Prostate gland (tissue), 2 donors: ENCODE data around the gene MEX3D. TPM values are rescaled to one million over a fixed set of nuclear protein-coding genes. Genes with fewer than 3 reads are reported as not detected.

Experiments used
- DNase-seq: peaks from one replicate; pipeline ENCODE4 v3.0.0-alpha.2; 2019; ENCODE audit warnings: low spot score
- H3K27ac ChIP-seq, 2 donors: fragments of 200-600 bp; sonication (generic); 2 replicates each; pipeline ENCODE4 v1.5.1; 2017 to 2019
- H3K27me3 ChIP-seq: fragments of 200-600 bp; sonication (generic); replicated peaks from 2 replicates; pipeline ENCODE4 v1.5.1; 2019; ENCODE audit not compliant: insufficient read depth
- H3K36me3 ChIP-seq, 2 donors: fragments of 200-600 bp; sonication (generic); 1 replicate in 1 of 2; 2 replicates in 1 of 2; pipeline versions ENCODE4 v1.5.1 to v1.8.1; 2017 to 2019
- H3K4me1 ChIP-seq: fragments of 200-600 bp; sonication (generic); replicated peaks from 2 replicates; pipeline ENCODE4 v1.5.1; 2019
- H3K4me3 ChIP-seq, 2 donors: fragments of 200-600 bp; sonication (generic); 2 replicates each; pipeline ENCODE4 v1.5.1; 2017 to 2019
- H3K9me3 ChIP-seq: fragments of 200-600 bp; sonication (generic); 2 replicates; pipeline ENCODE4 v1.5.1; 2017
- POLR2A ChIP-seq: fragments of 450-650 bp; IDR thresholded peaks from one replicate; pipeline ENCODE4 v1.6.1; 2016; ENCODE audit warnings: antibody characterized with exemption, mild to moderate bottlenecking
- POLR2AphosphoS5 ChIP-seq: sonication (generic); formaldehyde crosslinking; IDR thresholded peaks from one replicate; pipeline ENCODE4 v1.6.1; 2017; ENCODE audit warnings: antibody characterized with exemption
- WGBS: methylation state at CpG from one replicate; pipeline ENCODE4 v1.1.5; 2018; 5-methylcytosine and 5-hydroxymethylcytosine counted together
- intact Hi-C: fragments of 100-400 bp; cut with DNase I; formaldehyde crosslinking; loops from one replicate; pipeline ENCODE4 v1.14.2; 2022
- total RNA-seq, 2 donors: library from RNA; depleted of rRNA; stranded (reverse); fragments of >200 nt; gene quantifications; one replicate each; pipeline ENCODE4 v1.1.0, GENCODE V29; 2016
- TF ChIP-seq, protein P1 (sequence below), 4 experiments: fragments of 200-600 bp in 2 of 4; fragments of 450-650 bp in 2 of 4; sonication (generic) in 2 of 4; IDR thresholded peaks; 1 replicate in 3 of 4; 2 replicates in 1 of 4; pipeline ENCODE4 v1.5.1; 2016 to 2019; ENCODE audit warnings: antibody characterized with exemption in 4 of 4, mild to moderate bottlenecking in 2 of 4, moderate library complexity in 2 of 4

MEX3D gene
- total RNA-seq, 2 donors from 2014 or later = 60.6 to 87.0 TPM

DNA sequence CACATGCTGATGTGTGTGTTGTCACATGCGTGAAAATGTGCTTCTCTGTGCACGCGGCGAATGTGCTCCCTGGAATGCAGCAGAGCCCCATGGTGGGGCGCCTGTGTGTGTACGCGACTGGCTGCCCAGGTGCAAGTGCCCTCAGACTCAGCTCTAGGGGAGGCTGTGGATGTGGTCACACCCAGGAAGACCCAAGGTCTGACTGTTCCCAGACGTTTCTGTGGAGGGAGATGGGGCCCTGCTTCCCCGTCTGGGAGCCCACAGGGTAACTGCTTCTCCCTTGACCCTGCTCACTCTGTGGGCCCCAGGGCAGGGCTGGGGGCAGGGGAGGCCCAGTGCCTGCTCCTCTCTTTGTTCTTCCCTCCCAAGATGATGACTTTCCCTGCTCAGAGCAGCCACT, 45.0 kb upstream of the MEX3D start:
- no peaks in the 10 kb centered on the region for H3K9me3 ChIP-seq
- TF ChIP-seq POLR2AphosphoS5 (no peak), POLR2A (no peak)
- TF ChIP-seq, protein P1, sequence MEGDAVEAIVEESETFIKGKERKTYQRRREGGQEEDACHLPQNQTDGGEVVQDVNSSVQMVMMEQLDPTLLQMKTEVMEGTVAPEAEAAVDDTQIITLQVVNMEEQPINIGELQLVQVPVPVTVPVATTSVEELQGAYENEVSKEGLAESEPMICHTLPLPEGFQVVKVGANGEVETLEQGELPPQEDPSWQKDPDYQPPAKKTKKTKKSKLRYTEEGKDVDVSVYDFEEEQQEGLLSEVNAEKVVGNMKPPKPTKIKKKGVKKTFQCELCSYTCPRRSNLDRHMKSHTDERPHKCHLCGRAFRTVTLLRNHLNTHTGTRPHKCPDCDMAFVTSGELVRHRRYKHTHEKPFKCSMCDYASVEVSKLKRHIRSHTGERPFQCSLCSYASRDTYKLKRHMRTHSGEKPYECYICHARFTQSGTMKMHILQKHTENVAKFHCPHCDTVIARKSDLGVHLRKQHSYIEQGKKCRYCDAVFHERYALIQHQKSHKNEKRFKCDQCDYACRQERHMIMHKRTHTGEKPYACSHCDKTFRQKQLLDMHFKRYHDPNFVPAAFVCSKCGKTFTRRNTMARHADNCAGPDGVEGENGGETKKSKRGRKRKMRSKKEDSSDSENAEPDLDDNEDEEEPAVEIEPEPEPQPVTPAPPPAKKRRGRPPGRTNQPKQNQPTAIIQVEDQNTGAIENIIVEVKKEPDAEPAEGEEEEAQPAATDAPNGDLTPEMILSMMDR (IDR thresholded peaks at IDR 0.05) = no peak
- H3K36me3 ChIP-seq = peaks cover 4 to 6% of the 10 kb centered on the region in 2 donors
- H3K4me1 ChIP-seq = no peaks in the 10 kb centered on the region
- intact Hi-C loops = no loop called here
- WGBS = 79% methylated on average over 9 of the region's 9 CpGs
- H3K4me3 ChIP-seq = no peak overlapping the region
- H3K27ac ChIP-seq = no peak overlapping the region
- no peaks in the 10 kb centered on the region for H3K27me3 ChIP-seq
- no peak for DNase-seq

- TF ChIP-seq, protein P1 (IDR thresholded peaks at IDR 0.05) = no peak
- no peak for TF ChIP-seq POLR2AphosphoS5
- Histone ChIP-seq H3K4me3 (no peak overlapping the region), H3K27me3 (no peaks in the 10 kb centered on the region), H3K9me3 (no peaks in the 10 kb centered on the region), H3K27ac (no peak overlapping the region), H3K4me1 (no peaks in the 10 kb centered on the region), H3K36me3 (peaks cover 4 to 6% of the 10 kb centered on the region in 2 donors)
- no peak for DNase-seq
- WGBS = 91% methylated on average over 39 of the region's 39 CpGs
- intact Hi-C loops = no loop called here
Observed at GRCh38 chr19:1612114-1613086, 44.3 kb upstream of the MEX3D start.

DNA sequence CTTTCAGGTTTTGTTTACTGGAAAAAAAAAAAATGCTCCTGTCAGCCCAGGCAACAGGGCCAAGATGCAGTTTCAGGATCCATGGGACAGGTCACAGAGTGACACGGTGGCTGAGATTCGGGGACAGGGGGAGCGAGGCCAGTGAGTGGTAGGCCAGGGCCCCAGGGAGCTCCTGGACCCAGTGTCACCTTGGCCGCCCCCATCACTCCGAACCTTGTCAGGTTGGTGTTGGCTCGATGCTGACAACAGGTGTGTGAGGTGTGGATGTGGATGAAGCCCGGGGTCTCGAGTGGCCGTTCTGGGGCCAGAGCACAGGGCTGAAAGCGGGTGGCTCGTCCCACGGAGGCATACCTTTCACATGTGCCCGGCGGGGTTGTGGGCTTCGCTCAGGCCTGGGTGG, 43.2 kb upstream of the MEX3D start:
- TF ChIP-seq, protein P1 (IDR thresholded peaks at IDR 0.05) = no peak
- TF ChIP-seq POLR2A = no peak
- no peak for TF ChIP-seq POLR2AphosphoS5
- peaks cover 4 to 6% of the 10 kb centered on the region in 2 donors for H3K36me3 ChIP-seq
- intact Hi-C loops = no loop called here
- no peak for DNase-seq
- H3K9me3 ChIP-seq = no peaks in the 10 kb centered on the region
- 87% methylated on average over 15 of the region's 15 CpGs for WGBS
- H3K27me3 ChIP-seq = no peaks in the 10 kb centered on the region
- no peak overlapping the region for H3K27ac ChIP-seq
- no peak overlapping the region for H3K4me3 ChIP-seq
- H3K4me1 ChIP-seq = peaks cover under 1% of the 10 kb centered on the region

DNA sequence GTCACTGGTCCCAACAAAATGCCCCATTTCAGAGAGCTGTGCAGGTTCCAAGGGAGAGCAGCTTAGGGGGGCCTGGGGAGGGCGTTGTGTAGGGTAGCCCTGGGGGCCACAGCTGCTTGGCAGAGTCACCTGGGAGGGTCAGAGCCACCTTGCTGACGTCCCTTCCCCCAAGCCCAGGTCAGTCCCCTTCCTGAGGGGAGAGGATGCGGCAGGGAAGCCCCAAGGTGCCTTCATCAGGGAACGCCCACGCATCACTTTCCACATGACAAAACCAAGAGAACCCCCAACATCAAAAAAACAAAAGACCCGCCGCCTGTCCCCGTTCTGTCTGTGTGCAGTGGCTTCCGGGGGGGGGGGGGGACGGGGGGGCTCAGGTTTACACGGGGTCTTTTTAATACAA, 42.5 kb upstream of the MEX3D start:
- H3K27me3 ChIP-seq = no peaks in the 10 kb centered on the region

More for the DNA sequence above, 42.5 kb upstream of the MEX3D start:
- intact Hi-C loops = no loop called here
- Histone ChIP-seq H3K9me3 (no peaks in the 10 kb centered on the region), H3K27ac (no peak overlapping the region), H3K4me3 (no peak overlapping the region), H3K4me1 (peaks cover 4% of the 10 kb centered on the region), H3K36me3 (peaks cover 4 to 6% of the 10 kb centered on the region in 2 donors)
- DNase-seq = no peak
- no peak for TF ChIP-seq POLR2AphosphoS5
- TF ChIP-seq POLR2A = no peak
- TF ChIP-seq, protein P1 (IDR thresholded peaks at IDR 0.05) = no peak
- WGBS = 77% methylated on average over 10 of the region's 11 CpGs
